H9 (cell line): ENCODE measurements around the gene OTX1. TPM values are rescaled to one million over a fixed set of nuclear protein-coding genes. Genes with fewer than 3 reads are reported as not detected.

Experiments used
- DNase-seq: peaks from one replicate; pipeline ENCODE4 v3.0.0-alpha.2; 2017
- H2AFZ ChIP-seq: one replicate; pipeline ENCODE4 v1.6.1; 2013; ENCODE audit warnings: mild to moderate bottlenecking, low read length, control low read depth, moderate library complexity
- H2AK5ac ChIP-seq: 2 replicates; pipeline ENCODE4 v1.6.1; 2013; ENCODE audit warnings: low read length, control low read depth, mixed read lengths; ENCODE audit not compliant: insufficient read length
- H2BK120ac ChIP-seq: one replicate; pipeline ENCODE4 v1.6.1; 2013; ENCODE audit warnings: low read depth, mild to moderate bottlenecking, low read length, control low read depth, inconsistent platforms; ENCODE audit not compliant: poor library complexity, severe bottlenecking
- H2BK12ac ChIP-seq: 2 replicates; pipeline ENCODE4 v1.6.1; 2013; ENCODE audit warnings: low read length, control low read depth, mixed read lengths, low read depth; ENCODE audit not compliant: insufficient read length
- H2BK15ac ChIP-seq: 2 replicates; pipeline ENCODE4 v1.6.1; 2013; ENCODE audit warnings: low read depth, low read length, control low read depth
- H2BK20ac ChIP-seq: one replicate; pipeline ENCODE4 v1.6.1; 2013; ENCODE audit warnings: low read depth, mild to moderate bottlenecking, low read length, control low read depth, inconsistent platforms; ENCODE audit not compliant: poor library complexity, severe bottlenecking
- H2BK5ac ChIP-seq: 2 replicates; pipeline ENCODE4 v1.6.1; 2013; ENCODE audit warnings: low read length, control low read depth, mixed read lengths; ENCODE audit not compliant: insufficient read length
- H3K14ac ChIP-seq: 2 replicates; pipeline ENCODE4 v1.6.1; 2013; ENCODE audit warnings: low read length, control low read depth; ENCODE audit not compliant: insufficient read depth
- H3K18ac ChIP-seq: 2 replicates; pipeline ENCODE4 v1.6.1; 2013; ENCODE audit warnings: low read depth, mild to moderate bottlenecking, mixed read lengths, low read length, control low read depth; ENCODE audit not compliant: insufficient read length
- H3K23ac ChIP-seq: 2 replicates; pipeline ENCODE4 v1.6.1; 2013; ENCODE audit warnings: low read length, control low read depth, mixed read lengths, low read depth; ENCODE audit not compliant: insufficient read length
- H3K23me2 ChIP-seq: 2 replicates; pipeline ENCODE4 v1.6.1; 2013; ENCODE audit warnings: low read depth, mild to moderate bottlenecking, mixed read lengths, low read length, control low read depth; ENCODE audit not compliant: insufficient read length, poor library complexity, severe bottlenecking
- H3K27ac ChIP-seq: 2 replicates; pipeline ENCODE4 v1.5.1; 2013; ENCODE audit warnings: low read length, control low read depth, mixed read lengths, low read depth; ENCODE audit not compliant: insufficient read length
- H3K27me3 ChIP-seq: 2 replicates; pipeline ENCODE4 v1.6.1; 2013; ENCODE audit warnings: low read length, control low read depth, inconsistent platforms; ENCODE audit not compliant: insufficient read depth
- H3K4ac ChIP-seq: 2 replicates; pipeline ENCODE4 v1.6.1; 2013; ENCODE audit warnings: low read depth, mild to moderate bottlenecking, control low read depth, inconsistent platforms, low read length, moderate library complexity
- H3K4me1 ChIP-seq: 2 replicates; pipeline ENCODE4 v1.6.1; 2013; ENCODE audit warnings: low read length, control low read depth, inconsistent platforms; ENCODE audit not compliant: insufficient read depth
- H3K4me2 ChIP-seq: 2 replicates; pipeline ENCODE4 v1.6.1; 2013; ENCODE audit warnings: low read length, control low read depth, mixed read lengths; ENCODE audit not compliant: insufficient read length, insufficient read depth
- H3K56ac ChIP-seq: 2 replicates; pipeline ENCODE4 v1.6.1; 2013; ENCODE audit warnings: low read depth, mild to moderate bottlenecking, mixed read lengths, low read length, control low read depth; ENCODE audit not compliant: insufficient read length
- H3K79me1 ChIP-seq: 2 replicates; pipeline ENCODE4 v1.6.1; 2013; ENCODE audit warnings: low read depth, mild to moderate bottlenecking, moderate library complexity, low read length, control low read depth, inconsistent platforms; ENCODE audit not compliant: insufficient read depth, poor library complexity, severe bottlenecking
- H3K79me2 ChIP-seq: 2 replicates; pipeline ENCODE4 v1.6.1; 2013; ENCODE audit warnings: low read length, control low read depth, inconsistent platforms; ENCODE audit not compliant: insufficient read depth
- H3K9ac ChIP-seq: 2 replicates; pipeline ENCODE4 v1.6.1; 2013; ENCODE audit warnings: low read length, control low read depth, mixed read lengths; ENCODE audit not compliant: insufficient read length; ENCODE audit errors: extremely low read depth
- H3K9me3 ChIP-seq: one replicate; pipeline ENCODE4 v1.6.1; 2013; ENCODE audit warnings: low read depth, low read length, inconsistent platforms; ENCODE audit not compliant: control insufficient read depth
- H3T11ph ChIP-seq: one replicate; pipeline ENCODE4 v1.6.1; 2013; ENCODE audit warnings: mild to moderate bottlenecking, low read length, control low read depth, inconsistent platforms
- H4K20me1 ChIP-seq: one replicate; pipeline ENCODE4 v1.6.1; 2013; ENCODE audit not compliant: control insufficient read depth, insufficient read length, insufficient read depth
- H4K5ac ChIP-seq: 2 replicates; pipeline ENCODE4 v1.6.1; 2013; ENCODE audit warnings: low read depth, mild to moderate bottlenecking, mixed read lengths, low read length, control low read depth; ENCODE audit not compliant: insufficient read length
- H4K8ac ChIP-seq: replicated peaks from 2 replicates; pipeline ENCODE4 v1.6.1; 2013; ENCODE audit warnings: low read length, control low read depth, mixed read lengths, low read depth; ENCODE audit not compliant: insufficient read length
- H4K91ac ChIP-seq: 2 replicates; pipeline ENCODE4 v1.6.1; 2013; ENCODE audit warnings: low read depth, mild to moderate bottlenecking, moderate library complexity, mixed read lengths, low read length, control low read depth; ENCODE audit not compliant: insufficient read length
- H3K27ac Mint-ChIP-seq, 3 experiments: 2 replicates in 2 of 3; 3 replicates in 1 of 3; pipeline ENCODE4 v1.8.0; 2020 to 2021; ENCODE audit warnings: mixed read lengths in 3 of 3, mild to moderate bottlenecking in 1 of 3, moderate library complexity in 1 of 3
- H3K27me3 Mint-ChIP-seq: 2 replicates; pipeline ENCODE4 v1.8.0; 2021; ENCODE audit warnings: low read depth, mild to moderate bottlenecking, moderate library complexity, mixed read lengths
- H3K36me3 Mint-ChIP-seq, 3 experiments: 2 replicates in 2 of 3; 3 replicates in 1 of 3; pipeline ENCODE4 v1.8.0; 2020 to 2021; ENCODE audit warnings: low read depth in 3 of 3, mixed read lengths in 3 of 3; ENCODE audit not compliant: insufficient read depth in 1 of 3
- H3K4me1 Mint-ChIP-seq, 2 experiments: 2 replicates each; pipeline ENCODE4 v1.8.0; 2020; ENCODE audit warnings: mixed read lengths in 2 of 2
- H3K4me3 Mint-ChIP-seq, 2 experiments: 2 replicates in 1 of 2; 3 replicates in 1 of 2; pipeline ENCODE4 v1.8.0; 2020 to 2021; ENCODE audit warnings: mild to moderate bottlenecking in 2 of 2, mixed read lengths in 2 of 2, moderate library complexity in 1 of 2
- H3K9me3 Mint-ChIP-seq, 2 experiments: 2 replicates in 1 of 2; 3 replicates in 1 of 2; pipeline ENCODE4 v1.8.0; 2020; ENCODE audit warnings: mild to moderate bottlenecking in 2 of 2, mixed read lengths in 2 of 2, moderate library complexity in 1 of 2
- CTCF ChIP-seq: fragments of 200-600 bp; sonication (generic); conservative IDR thresholded peaks from 3 replicates; pipeline ENCODE4 v1.8.0; 2021; ENCODE audit warnings: antibody characterized with exemption, mild to moderate bottlenecking
- WGBS: extraction: QIAGEN DNeasy Blood & Tissue Kit; methylation state at CpG from one replicate; pipeline ENCODE4 v1.1.7; 2013; ENCODE audit warnings: missing lambda C conversion rate, low lambda C conversion rate, mixed read lengths; ENCODE audit not compliant: insufficient read length; ENCODE audit errors: extremely low coverage; 5-methylcytosine and 5-hydroxymethylcytosine counted together
- total RNA-seq: library from RNA; stranded (reverse); gene quantifications from 2 replicates; pipeline ENCODE4 v1.2.1, GENCODE V29; 2021

Gene OTX1
- total RNA-seq, 1 experiment from 2014 or later = 0.13 TPM

- Mint-ChIP-seq H3K9me3 (peaks cover 0 to 9% of the 10 kb centered on the region in 2 experiments; a peak in 1 of 5 replicates), H3K27ac (no peak overlapping the region), H3K36me3 (peaks cover 0 to 2% (median 0%) of the 10 kb centered on the region in 3 experiments; a peak in 2 of 7 replicates), H3K27me3 (peaks cover 100% of the 10 kb centered on the region), H3K4me1 (peaks cover 52 to 62% of the 10 kb centered on the region in 2 experiments), H3K4me3 (peak overlapping the region in 1 of 2 experiments; percentile 76; a peak in 3 of 5 replicates)
- no peak overlapping the region for H3K27ac ChIP-seq
- peaks cover 10% of the 10 kb centered on the region; the same call in 1 of the 2 replicates for H3K4me1 ChIP-seq
- no CpG with 5 or more reads among the region's 35 CpGs for WGBS
- H2AK5ac ChIP-seq = no peak overlapping the region
- no peak overlapping the region for H2BK20ac ChIP-seq
- no peaks in the 10 kb centered on the region for H3K79me2 ChIP-seq
- no peak overlapping the region for H3K14ac ChIP-seq
- peak overlapping the region; percentile 74 for H3K4me2 ChIP-seq
- H2BK12ac ChIP-seq = no peak overlapping the region
- DNase-seq = no peak
- no peak overlapping the region for H3K23ac ChIP-seq
- no peak overlapping the region for H2BK120ac ChIP-seq
- no peak overlapping the region for H3T11ph ChIP-seq
- H3K79me1 ChIP-seq = no peaks in the 10 kb centered on the region
- H3K4ac ChIP-seq = no peak overlapping the region
- H4K91ac ChIP-seq = no peak overlapping the region
- no peak overlapping the region for H2BK15ac ChIP-seq
- H3K56ac ChIP-seq = no peak overlapping the region
- peaks cover 75% of the 10 kb centered on the region for H3K27me3 ChIP-seq
- H4K5ac ChIP-seq = no peak overlapping the region
- peaks cover 31% of the 10 kb centered on the region for H3K23me2 ChIP-seq
- H4K20me1 ChIP-seq = peaks cover 5% of the 10 kb centered on the region
- no peak for TF ChIP-seq CTCF
- H3K18ac ChIP-seq = no peak overlapping the region
- no peak overlapping the region for H2AFZ ChIP-seq
- no peak overlapping the region for H2BK5ac ChIP-seq
- H3K9ac ChIP-seq = no peak overlapping the region
- H3K9me3 ChIP-seq = no peaks in the 10 kb centered on the region
- H4K8ac ChIP-seq = no peak overlapping the region
These were observed 6.9 kb downstream of the OTX1 start for GRCh38 chr2:63057249-63058143.
